HCT116 (cell line): ENCODE results near the gene SMTNL1. TPM values are rescaled to one million over a fixed set of nuclear protein-coding genes. Genes with fewer than 3 reads are reported as not detected.
A peak's percentile ranks its signal among the peaks of the same experiment; 100 is the strongest.

Source experiments
- ATAC-seq: fragments of 200-7000 bp; cut with Tn5 transposase; 2 replicates; pipeline ENCODE4 v1.9.1; 2020; ENCODE audit warnings: mild to moderate bottlenecking, moderate library complexity
- BruUV-seq: library from RNA; stranded (reverse); fragments of 400-500 nt; replicated peaks from 2 replicates; lab custom pipeline; 2021; lab: Mats Ljungman, UMichigan
- CTCF ChIA-PET: fragments of 300-600 bp; sonication (Branson Sonifier 250); formaldehyde crosslinking; loops from one replicate; lab custom pipeline; 2021; ENCODE audit warnings: antibody characterized with exemption; lab: Charles Lee
- POLR2A ChIA-PET: fragments of 300-600, 350-600 bp; sonication (Branson Sonifier 250); formaldehyde crosslinking; loops from one replicate; lab custom pipeline; 2021; ENCODE audit warnings: antibody characterized with exemption; lab: Charles Lee
- RAD21 ChIA-PET, 2 experiments: fragments of 300-600 bp; sonication (Branson Sonifier 250); formaldehyde crosslinking; loops; one replicate each; lab custom pipeline; 2023; ENCODE audit warnings: low total read pairs in 2 of 2; ENCODE audit not compliant: uncharacterized antibody in 2 of 2, unreplicated experiment in 2 of 2, low non-redundant PET in 1 of 2; lab: Charles Lee
- DNase-seq: peaks from one replicate; pipeline ENCODE4 v3.0.0-alpha.2; 2010; ENCODE audit warnings: low read depth, low spot score
- H2AFZ ChIP-seq: fragments of 200-600 bp; shearing (Covaris generic), sonication (generic); 2 replicates; pipeline ENCODE4 v1.6.1; 2017; ENCODE audit warnings: low read depth, mixed run types, mixed read lengths, antibody characterized with exemption, low read length; ENCODE audit not compliant: poor library complexity, severe bottlenecking
- H3K27ac ChIP-seq: 2 replicates; pipeline ENCODE4 v1.5.1; 2012; ENCODE audit warnings: low read depth, low read length
- H3K27me3 ChIP-seq: fragments of 200-600 bp; sonication (generic); 2 replicates; pipeline ENCODE4 v1.6.1; 2016; ENCODE audit warnings: mixed run types, low read length, mixed read lengths; ENCODE audit not compliant: insufficient read depth
- H3K36me3 ChIP-seq, 2 experiments: fragments of 200-500 bp in 1 of 2; fragments of 200-600 bp in 1 of 2; sonication (Bioruptor generic) in 1 of 2; sonication (generic) in 1 of 2; 2 replicates each; pipeline versions ENCODE4 v1.5.1 to v1.6.1; 2014 to 2016; ENCODE audit warnings: low read length in 2 of 2, inconsistent platforms in 1 of 2, mixed read lengths in 1 of 2, mixed run types in 1 of 2; ENCODE audit not compliant: insufficient read depth in 2 of 2, control insufficient read depth in 1 of 2
- H3K4me1 ChIP-seq, 2 experiments: fragments of 200-600 bp in 1 of 2; sonication (generic) in 1 of 2; 2 replicates each; pipeline versions ENCODE4 v1.5.1 to v1.6.1; 2012 to 2017; ENCODE audit warnings: low read length in 2 of 2, inconsistent platforms in 1 of 2, mild to moderate bottlenecking in 1 of 2, mixed read lengths in 1 of 2, mixed run types in 1 of 2, moderate library complexity in 1 of 2; ENCODE audit not compliant: insufficient read depth in 2 of 2, control insufficient read depth in 1 of 2
- H3K4me2 ChIP-seq: fragments of 200-600 bp; sonication (generic); 2 replicates; pipeline ENCODE4 v1.6.1; 2017; ENCODE audit warnings: mixed run types, low read length, mixed read lengths
- H3K4me3 ChIP-seq, 2 experiments: fragments of 200-600 bp in 1 of 2; sonication (generic) in 1 of 2; replicated peaks in 1 of 2; 2 replicates each; pipeline ENCODE4 v1.5.1; 2011 to 2016; ENCODE audit warnings: low read length in 2 of 2, control low read depth in 1 of 2, low read depth in 1 of 2, mild to moderate bottlenecking in 1 of 2, mixed read lengths in 1 of 2, mixed run types in 1 of 2
- H3K79me2 ChIP-seq: fragments of 200-600 bp; sonication (generic); 2 replicates; pipeline ENCODE4 v1.6.1; 2017; ENCODE audit warnings: mild to moderate bottlenecking, mixed run types, low read length, moderate library complexity, mixed read lengths; ENCODE audit not compliant: insufficient read depth
- H3K9ac ChIP-seq: fragments of 200-600 bp; sonication (generic); 2 replicates; pipeline ENCODE4 v1.6.1; 2016; ENCODE audit warnings: low read length, mixed read lengths
- H3K9me2 ChIP-seq: fragments of 200-600 bp; sonication (generic), shearing (Covaris generic); 2 replicates; pipeline ENCODE4 v1.6.1; 2017; ENCODE audit warnings: mixed run types, mild to moderate bottlenecking, moderate library complexity; ENCODE audit not compliant: insufficient read depth
- H3K9me3 ChIP-seq, 2 experiments: fragments of 200-500 bp in 1 of 2; fragments of 200-600 bp in 1 of 2; sonication (Bioruptor generic) in 1 of 2; sonication (generic) in 1 of 2; 2 replicates each; pipeline ENCODE4 v1.6.1; 2014 to 2017; ENCODE audit warnings: low read length in 2 of 2, mixed read lengths in 2 of 2, inconsistent platforms in 1 of 2, low read depth in 1 of 2, mild to moderate bottlenecking in 1 of 2, mixed run types in 1 of 2, moderate library complexity in 1 of 2; ENCODE audit not compliant: control insufficient read depth in 1 of 2, insufficient read depth in 1 of 2
- H4K20me1 ChIP-seq: fragments of 200-600 bp; sonication (generic), shearing (Covaris generic); 2 replicates; pipeline ENCODE4 v1.6.1; 2017; ENCODE audit warnings: mixed run types, mild to moderate bottlenecking, moderate library complexity; ENCODE audit not compliant: insufficient read depth
- CBX3 ChIP-seq: IDR thresholded peaks from 2 replicates; pipeline ENCODE4 v1.6.1; 2012; ENCODE audit warnings: low read depth
- CEBPB ChIP-seq: IDR thresholded peaks from 2 replicates; pipeline ENCODE4 v1.6.1; 2012; ENCODE audit warnings: low read depth
- EGR1 ChIP-seq: IDR thresholded peaks from 2 replicates; pipeline ENCODE4 v1.6.1; 2012; ENCODE audit warnings: low read depth
- EZH2phosphoT487 ChIP-seq: fragments of 200-600 bp; IDR thresholded peaks from 2 replicates; pipeline ENCODE4 v1.6.1; 2018; ENCODE audit warnings: antibody characterized with exemption, borderline replicate concordance
- JUND ChIP-seq: IDR thresholded peaks from 2 replicates; pipeline ENCODE4 v1.6.1; 2012
- POLR2A ChIP-seq: IDR thresholded peaks from 2 replicates; pipeline ENCODE4 v1.7.0; 2011; ENCODE audit warnings: borderline replicate concordance; ENCODE audit not compliant: insufficient read depth, insufficient read length; ENCODE audit errors: extremely low read depth
- POLR2AphosphoS5 ChIP-seq: IDR thresholded peaks from 2 replicates; pipeline ENCODE4 v1.6.1; 2011; ENCODE audit warnings: mild to moderate bottlenecking, low read depth, low read length, moderate library complexity
- TCF7L2 ChIP-seq: IDR thresholded peaks from 2 replicates; pipeline ENCODE4 v1.7.0; 2011; ENCODE audit warnings: borderline replicate concordance, inconsistent platforms; ENCODE audit not compliant: insufficient read depth, insufficient read length; ENCODE audit errors: extremely low read depth
- ZBTB33 ChIP-seq: IDR thresholded peaks from 2 replicates; pipeline ENCODE4 v1.6.1; 2011; ENCODE audit warnings: mild to moderate bottlenecking, low read length, moderate library complexity; ENCODE audit not compliant: insufficient replicate concordance; ENCODE audit errors: extremely low read depth
- ZFX ChIP-seq: fragments of 450-650 bp; IDR thresholded peaks from 2 replicates; pipeline ENCODE4 v1.6.1; 2017
- ZNF274 ChIP-seq: fragments of 200-500 bp; sonication (Bioruptor generic); IDR thresholded peaks from 2 replicates; pipeline ENCODE4 v1.6.1; 2014; ENCODE audit warnings: mild to moderate bottlenecking, low read depth, low read length, inconsistent platforms
- intact Hi-C: fragments of 100-400 bp; cut with micrococcal nuclease; formaldehyde crosslinking; loops from 2 replicates; pipeline ENCODE4 v1.10.0; 2022
- total RNA-seq: library from RNA; stranded (reverse); gene quantifications from one replicate; pipeline ENCODE4 v1.2.1, GENCODE V29; 2021; ENCODE audit not compliant: unreplicated experiment
- TF ChIP-seq, protein P1 (sequence below): IDR thresholded peaks from 2 replicates; pipeline ENCODE4 v1.6.1; 2012
- TF ChIP-seq, protein P2 (sequence below): IDR thresholded peaks from 2 replicates; pipeline ENCODE4 v1.6.1; 2012; ENCODE audit warnings: low read depth

SMTNL1 gene
- total RNA-seq, 1 experiment from 2014 or later: not detected

GRCh38 chr11:57556041-57556440 lies 18.6 kb downstream of the SMTNL1 start:
- Histone ChIP-seq H3K4me1 (peaks cover 12 to 14% of the 10 kb centered on the region in 2 experiments; a peak in 3 of 4 replicates), H3K9me2 (no peaks in the 10 kb centered on the region), H4K20me1 (no peaks in the 10 kb centered on the region)
- RAD21 ChIA-PET: no interaction called here
- DNase-seq: no peak
- TF ChIP-seq ZFX: no peak
- TF ChIP-seq EZH2phosphoT487: no peak
- TF ChIP-seq, protein P1, sequence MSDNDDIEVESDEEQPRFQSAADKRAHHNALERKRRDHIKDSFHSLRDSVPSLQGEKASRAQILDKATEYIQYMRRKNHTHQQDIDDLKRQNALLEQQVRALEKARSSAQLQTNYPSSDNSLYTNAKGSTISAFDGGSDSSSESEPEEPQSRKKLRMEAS: peak; percentile 27; the same call in 1 of the 2 replicates
- TF ChIP-seq, all 23 proteins: peak for 1
- Histone ChIP-seq H3K27me3 (no peaks in the 10 kb centered on the region), H3K4me3 (no peak overlapping the region), H3K79me2 (no peaks in the 10 kb centered on the region), H3K9ac (no peak overlapping the region), H3K36me3 (peaks cover 0 to 4% of the 10 kb centered on the region in 2 experiments; a peak in 2 of 4 replicates), H3K4me2 (no peak overlapping the region), H3K27ac (no peak overlapping the region), H2AFZ (no peak overlapping the region), H3K9me3 (no peaks in the 10 kb centered on the region)
- no TSS peak for BruUV-seq
- CTCF ChIA-PET: no interaction called here
- POLR2A ChIA-PET: no interaction called here
- ATAC-seq: no peak
- intact Hi-C loops: no loop called here

DNA sequence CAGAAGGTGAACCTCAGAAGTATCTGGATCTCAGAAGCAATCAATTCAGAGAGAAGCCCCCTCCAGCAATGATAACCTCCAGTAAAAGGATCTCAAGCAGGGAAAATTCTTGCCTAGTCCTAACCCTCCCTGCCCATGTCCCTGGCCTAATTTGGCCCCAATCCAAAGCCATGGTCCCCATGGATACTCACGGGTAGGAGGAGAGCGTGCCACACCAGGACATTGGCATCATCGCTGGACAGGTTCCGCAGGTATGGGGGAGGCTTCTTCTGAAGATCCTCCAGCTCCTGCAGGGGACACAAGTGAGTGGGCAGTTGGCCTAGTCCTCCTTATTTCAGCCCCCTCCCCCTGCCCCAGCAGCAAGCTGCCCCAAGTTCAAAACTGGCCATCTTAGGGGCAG lies 22.8 kb downstream of the SMTNL1 start:
- Histone ChIP-seq H2AFZ (no peak overlapping the region), H4K20me1 (no peaks in the 10 kb centered on the region), H3K4me3 (no peak overlapping the region), H3K27ac (no peak overlapping the region), H3K36me3 (peaks cover 0 to 2% of the 10 kb centered on the region in 2 experiments; a peak in 1 of 4 replicates), H3K9me3 (no peaks in the 10 kb centered on the region), H3K9me2 (no peaks in the 10 kb centered on the region), H3K79me2 (no peaks in the 10 kb centered on the region), H3K27me3 (no peaks in the 10 kb centered on the region), H3K4me2 (peak overlapping the region; percentile 36; the same call in 1 of the 2 replicates), H3K9ac (no peak overlapping the region), H3K4me1 (peaks cover 6 to 15% of the 10 kb centered on the region in 2 experiments; a peak in 2 of 4 replicates)
- no peak for DNase-seq
- no TSS peak for BruUV-seq
- ChIA-PET RAD21 (no interaction called here), CTCF (interaction anchor here (1.4 kb wide), 1 partner anchor 215 kb away, joined by 3 read pairs; no protein-coding TSS in a partner anchor), POLR2A (no interaction called here)
- no peak for ATAC-seq
- intact Hi-C loops: no loop called here
- TF ChIP-seq, protein P1: no peak
- no peak for TF ChIP-seq CBX3
- no peak for TF ChIP-seq POLR2A
- no peak for TF ChIP-seq CEBPB
- TF ChIP-seq, protein P2, sequence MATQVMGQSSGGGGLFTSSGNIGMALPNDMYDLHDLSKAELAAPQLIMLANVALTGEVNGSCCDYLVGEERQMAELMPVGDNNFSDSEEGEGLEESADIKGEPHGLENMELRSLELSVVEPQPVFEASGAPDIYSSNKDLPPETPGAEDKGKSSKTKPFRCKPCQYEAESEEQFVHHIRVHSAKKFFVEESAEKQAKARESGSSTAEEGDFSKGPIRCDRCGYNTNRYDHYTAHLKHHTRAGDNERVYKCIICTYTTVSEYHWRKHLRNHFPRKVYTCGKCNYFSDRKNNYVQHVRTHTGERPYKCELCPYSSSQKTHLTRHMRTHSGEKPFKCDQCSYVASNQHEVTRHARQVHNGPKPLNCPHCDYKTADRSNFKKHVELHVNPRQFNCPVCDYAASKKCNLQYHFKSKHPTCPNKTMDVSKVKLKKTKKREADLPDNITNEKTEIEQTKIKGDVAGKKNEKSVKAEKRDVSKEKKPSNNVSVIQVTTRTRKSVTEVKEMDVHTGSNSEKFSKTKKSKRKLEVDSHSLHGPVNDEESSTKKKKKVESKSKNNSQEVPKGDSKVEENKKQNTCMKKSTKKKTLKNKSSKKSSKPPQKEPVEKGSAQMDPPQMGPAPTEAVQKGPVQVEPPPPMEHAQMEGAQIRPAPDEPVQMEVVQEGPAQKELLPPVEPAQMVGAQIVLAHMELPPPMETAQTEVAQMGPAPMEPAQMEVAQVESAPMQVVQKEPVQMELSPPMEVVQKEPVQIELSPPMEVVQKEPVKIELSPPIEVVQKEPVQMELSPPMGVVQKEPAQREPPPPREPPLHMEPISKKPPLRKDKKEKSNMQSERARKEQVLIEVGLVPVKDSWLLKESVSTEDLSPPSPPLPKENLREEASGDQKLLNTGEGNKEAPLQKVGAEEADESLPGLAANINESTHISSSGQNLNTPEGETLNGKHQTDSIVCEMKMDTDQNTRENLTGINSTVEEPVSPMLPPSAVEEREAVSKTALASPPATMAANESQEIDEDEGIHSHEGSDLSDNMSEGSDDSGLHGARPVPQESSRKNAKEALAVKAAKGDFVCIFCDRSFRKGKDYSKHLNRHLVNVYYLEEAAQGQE: no peak
- no peak for TF ChIP-seq POLR2AphosphoS5
- no peak for TF ChIP-seq EZH2phosphoT487
- TF ChIP-seq JUND: no peak
- TF ChIP-seq ZNF274: no peak
- TF ChIP-seq ZBTB33: no peak
- TF ChIP-seq EGR1: no peak
- TF ChIP-seq TCF7L2: no peak
